CD8-positive, alpha-beta memory T cell (primary cell): ENCODE data around the gene MACROH2A1. TPM values are rescaled to one million over a fixed set of nuclear protein-coding genes. Genes with fewer than 3 reads are reported as not detected.
A peak's percentile ranks its signal among the peaks of the same experiment; 100 is the strongest.

Source experiments
- CTCF ChIA-PET: fragments of 350-600 bp; sonication (Branson Sonifier 250); formaldehyde crosslinking; loops from one replicate; lab custom pipeline; 2021; ENCODE audit warnings: antibody characterized with exemption; lab: Charles Lee
- POLR2A ChIA-PET: fragments of 350-600 bp; sonication (Branson Sonifier 250); formaldehyde crosslinking; loops from one replicate; lab custom pipeline; 2021; ENCODE audit warnings: antibody characterized with exemption; lab: Charles Lee
- DNase-seq, 5 donors: peaks; one replicate each; pipeline versions ENCODE4 v3.0.0 to v3.0.0-alpha.2; 2020 to 2022; ENCODE audit warnings: mixed read lengths in 1 of 5
- H3K27ac ChIP-seq: one replicate; pipeline ENCODE4 v1.7.0; 2013; ENCODE audit warnings: low read depth, mild to moderate bottlenecking, low read length, moderate library complexity
- H3K27me3 ChIP-seq: 2 replicates; pipeline ENCODE4 v1.7.0; 2013; ENCODE audit warnings: low read length, mild to moderate bottlenecking; ENCODE audit not compliant: insufficient read depth, poor library complexity, severe bottlenecking
- H3K36me3 ChIP-seq: 2 replicates; pipeline ENCODE4 v1.7.0; 2013; ENCODE audit warnings: mild to moderate bottlenecking, low read length, moderate library complexity; ENCODE audit not compliant: insufficient read depth
- H3K4me1 ChIP-seq: 2 replicates; pipeline ENCODE4 v1.7.0; 2013; ENCODE audit warnings: mild to moderate bottlenecking, low read length, moderate library complexity; ENCODE audit not compliant: insufficient read depth
- H3K4me3 ChIP-seq: 2 replicates; pipeline ENCODE4 v1.7.0; 2013; ENCODE audit warnings: mild to moderate bottlenecking, low read length
- H3K9me3 ChIP-seq: 2 replicates; pipeline ENCODE4 v1.7.0; 2013; ENCODE audit warnings: mild to moderate bottlenecking, low read length
- H3K27ac Mint-ChIP-seq, 8 donors: one replicate each; pipeline ENCODE4 v1.8.0; 2020 to 2021; ENCODE audit warnings: mixed read lengths in 8 of 8, mild to moderate bottlenecking in 6 of 8, inconsistent platforms in 3 of 8, moderate library complexity in 3 of 8
- H3K27me3 Mint-ChIP-seq, 2 donors: one replicate each; pipeline ENCODE4 v1.8.0; 2020 to 2021; ENCODE audit warnings: mixed read lengths in 2 of 2, mild to moderate bottlenecking in 1 of 2, moderate library complexity in 1 of 2
- H3K36me3 Mint-ChIP-seq, 3 donors: one replicate each; pipeline ENCODE4 v1.8.0; 2020 to 2021; ENCODE audit warnings: mixed read lengths in 3 of 3, inconsistent platforms in 1 of 3, mild to moderate bottlenecking in 1 of 3
- H3K4me1 Mint-ChIP-seq, 3 donors: one replicate each; pipeline ENCODE4 v1.8.0; 2020 to 2021; ENCODE audit warnings: mixed read lengths in 3 of 3, inconsistent platforms in 1 of 3, mild to moderate bottlenecking in 1 of 3
- H3K4me3 Mint-ChIP-seq, 7 donors: one replicate each; pipeline ENCODE4 v1.8.0; 2020 to 2021; ENCODE audit warnings: mixed read lengths in 7 of 7, mild to moderate bottlenecking in 6 of 7, moderate library complexity in 4 of 7, inconsistent platforms in 2 of 7
- H3K9me3 Mint-ChIP-seq, 5 donors: one replicate each; pipeline ENCODE4 v1.8.0; 2020 to 2022; ENCODE audit warnings: mixed read lengths in 5 of 5, mild to moderate bottlenecking in 3 of 5, moderate library complexity in 2 of 5, inconsistent platforms in 1 of 5
- polyA plus RNA-seq: library from polyadenylated mRNA; unstranded; fragments of 300-500 nt; fragmentation: Illumina TruSeq; gene quantifications from one replicate; pipeline ENCODE4 v1.2.3, GENCODE V29; 2021
- total RNA-seq, 2 experiments: library from RNA; stranded (reverse); gene quantifications; one replicate each; pipeline ENCODE4 v1.2.3, GENCODE V29; 2021

Gene MACROH2A1
- total and polyA plus RNA-seq, 3 experiments from 2014 or later: 112 to 202 (median 199) TPM

DNA sequence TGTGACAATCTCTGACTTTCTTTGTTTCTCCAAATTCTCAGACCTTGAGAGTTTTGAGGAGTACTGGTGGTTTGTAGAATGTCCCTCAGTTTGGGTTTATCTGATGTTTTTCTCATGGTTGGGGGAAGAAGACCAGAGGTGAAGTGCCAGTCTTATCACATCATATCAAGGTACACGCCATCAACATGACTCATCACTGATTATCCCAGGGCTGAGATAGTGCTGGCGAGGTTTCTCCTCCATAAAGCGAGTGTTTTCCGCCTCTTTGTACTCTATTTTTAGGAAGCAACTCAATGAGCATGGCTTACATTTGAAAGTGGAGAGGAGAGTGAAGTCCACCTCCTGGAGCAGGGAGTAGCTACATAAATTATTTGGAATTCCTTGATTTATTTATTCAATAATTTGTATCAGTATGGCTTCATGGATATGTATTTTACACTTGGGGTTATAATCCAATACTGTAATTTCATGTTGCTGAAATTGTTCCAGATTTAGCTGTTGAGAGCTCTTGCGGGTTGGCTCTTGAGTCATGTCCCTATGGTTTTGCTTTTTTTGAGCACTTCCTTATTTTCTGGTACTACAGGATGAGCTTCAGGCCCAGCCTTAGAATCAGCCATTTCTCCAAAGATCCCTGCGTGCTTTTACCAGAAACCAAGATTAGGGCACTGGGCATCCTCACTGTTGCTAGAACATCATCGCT is 24.3 kb upstream of the MACROH2A1 start:
- H3K27ac Mint-ChIP-seq: no peak overlapping the region
- H3K36me3 Mint-ChIP-seq: peaks cover 0 to 9% (median 0%) of the 10 kb centered on the region in 3 donors
- no peaks in the 10 kb centered on the region for H3K9me3 ChIP-seq
- no peaks in the 10 kb centered on the region for H3K4me1 ChIP-seq
- no peak for DNase-seq
- POLR2A ChIA-PET: no interaction called here
- CTCF ChIA-PET: no interaction called here
- no peak overlapping the region for H3K27ac ChIP-seq
- H3K27me3 ChIP-seq: no peaks in the 10 kb centered on the region
- peaks cover 9 to 15% (median 13%) of the 10 kb centered on the region in 5 donors for H3K9me3 Mint-ChIP-seq
- no peaks in the 10 kb centered on the region for H3K4me1 Mint-ChIP-seq
- H3K4me3 ChIP-seq: no peak overlapping the region
- peaks cover 27 to 68% of the 10 kb centered on the region in 2 donors for H3K27me3 Mint-ChIP-seq
- H3K36me3 ChIP-seq: no peaks in the 10 kb centered on the region
- H3K4me3 Mint-ChIP-seq: no peak overlapping the region

DNA sequence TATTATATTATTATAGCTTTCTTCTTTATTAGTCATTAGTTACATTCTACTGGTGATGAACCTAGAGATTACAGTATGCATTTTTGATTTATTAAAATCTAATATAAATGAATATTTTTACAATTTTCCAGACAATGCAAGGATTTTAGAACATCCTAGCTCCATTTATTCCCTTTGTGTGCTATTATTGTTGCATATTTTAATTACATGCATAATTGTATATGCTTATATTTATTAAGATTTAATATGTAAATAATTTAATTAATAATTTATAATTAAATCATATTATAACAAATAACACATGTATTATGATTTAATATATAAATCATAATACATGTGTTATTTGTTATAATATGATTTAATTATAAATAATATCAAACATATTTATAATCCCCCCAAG is 23.4 kb upstream of the MACROH2A1 start:
- Histone ChIP-seq H3K36me3 (no peaks in the 10 kb centered on the region), H3K9me3 (no peaks in the 10 kb centered on the region), H3K4me1 (no peaks in the 10 kb centered on the region), H3K27ac (no peak overlapping the region), H3K4me3 (no peak overlapping the region), H3K27me3 (no peaks in the 10 kb centered on the region)
- ChIA-PET CTCF (no interaction called here), POLR2A (no interaction called here)
- peaks cover 0 to 9% (median 0%) of the 10 kb centered on the region in 3 donors for H3K36me3 Mint-ChIP-seq
- no peak overlapping the region for H3K4me3 Mint-ChIP-seq
- peaks cover 8 to 15% (median 12%) of the 10 kb centered on the region in 5 donors for H3K9me3 Mint-ChIP-seq
- H3K27ac Mint-ChIP-seq: no peak overlapping the region
- DNase-seq: no peak
- no peaks in the 10 kb centered on the region for H3K4me1 Mint-ChIP-seq
- H3K27me3 Mint-ChIP-seq: peaks cover 28 to 73% of the 10 kb centered on the region in 2 donors

DNA sequence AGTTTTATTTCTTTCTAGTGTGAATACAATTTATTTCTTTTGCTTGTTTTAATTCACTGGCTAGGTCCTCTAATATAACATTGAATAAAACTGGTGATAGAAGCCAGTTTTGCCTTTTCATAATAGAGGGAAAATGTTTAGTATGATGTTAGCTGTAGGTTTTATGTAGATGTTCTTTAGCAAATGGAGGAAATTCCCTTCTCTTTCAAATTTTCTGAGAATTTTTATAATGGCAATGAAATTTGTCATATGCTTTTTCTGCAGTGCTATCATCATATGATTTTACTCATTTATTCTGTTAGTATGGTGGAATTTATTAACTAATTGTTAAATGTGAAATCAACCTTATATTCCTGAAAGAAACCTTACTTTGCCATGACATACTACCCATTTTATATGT is 18.1 kb upstream of the MACROH2A1 start:
- H3K36me3 Mint-ChIP-seq: peaks cover 0 to 9% (median 0%) of the 10 kb centered on the region in 3 donors
- Histone ChIP-seq H3K27ac (no peak overlapping the region), H3K4me1 (no peaks in the 10 kb centered on the region), H3K27me3 (no peaks in the 10 kb centered on the region), H3K9me3 (no peaks in the 10 kb centered on the region), H3K4me3 (no peak overlapping the region), H3K36me3 (no peaks in the 10 kb centered on the region)
- CTCF ChIA-PET: no interaction called here
- H3K9me3 Mint-ChIP-seq: peaks cover 8 to 18% (median 12%) of the 10 kb centered on the region in 5 donors
- no peaks in the 10 kb centered on the region for H3K4me1 Mint-ChIP-seq
- H3K27ac Mint-ChIP-seq: no peak overlapping the region
- DNase-seq: no peak
- H3K4me3 Mint-ChIP-seq: no peak overlapping the region
- peaks cover 32 to 81% of the 10 kb centered on the region in 2 donors for H3K27me3 Mint-ChIP-seq
- POLR2A ChIA-PET: no interaction called here

DNA sequence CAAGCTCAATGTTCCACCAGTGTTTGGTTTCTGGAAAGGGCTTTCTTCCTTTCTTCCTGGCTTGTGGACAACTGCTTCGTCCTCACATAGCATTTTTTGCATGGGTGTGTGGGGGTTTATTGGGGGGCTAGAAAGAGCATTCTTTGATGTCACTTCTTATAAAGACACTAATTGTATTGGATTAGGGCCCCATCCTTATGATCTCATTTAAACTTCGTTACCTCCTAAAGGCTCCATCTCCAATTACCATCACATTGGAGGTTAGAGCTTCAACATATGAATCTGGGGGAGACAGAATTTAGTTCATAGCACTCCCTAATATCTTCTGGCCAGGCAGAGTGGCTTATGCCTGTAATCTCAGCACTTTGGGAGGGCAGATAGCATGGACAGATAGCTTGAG is 6.1 kb upstream of the MACROH2A1 start:
- ChIA-PET CTCF (no interaction called here), POLR2A (no interaction called here)
- H3K27me3 Mint-ChIP-seq: peaks cover 10 to 17% of the 10 kb centered on the region in 2 donors
- Histone ChIP-seq H3K27ac (no peak overlapping the region), H3K9me3 (no peaks in the 10 kb centered on the region), H3K4me1 (peaks cover 2% of the 10 kb centered on the region), H3K27me3 (no peaks in the 10 kb centered on the region), H3K4me3 (no peak overlapping the region), H3K36me3 (no peaks in the 10 kb centered on the region)
- no peak for DNase-seq
- H3K27ac Mint-ChIP-seq: no peak overlapping the region
- H3K4me1 Mint-ChIP-seq: peaks cover 0 to 4% (median 3%) of the 10 kb centered on the region in 3 donors
- H3K36me3 Mint-ChIP-seq: peaks cover 0 to 3% (median 0%) of the 10 kb centered on the region in 3 donors
- H3K4me3 Mint-ChIP-seq: peak overlapping the region in 1 of 7 donors; percentile 49
- peaks cover 2 to 9% (median 4%) of the 10 kb centered on the region in 5 donors for H3K9me3 Mint-ChIP-seq

DNA sequence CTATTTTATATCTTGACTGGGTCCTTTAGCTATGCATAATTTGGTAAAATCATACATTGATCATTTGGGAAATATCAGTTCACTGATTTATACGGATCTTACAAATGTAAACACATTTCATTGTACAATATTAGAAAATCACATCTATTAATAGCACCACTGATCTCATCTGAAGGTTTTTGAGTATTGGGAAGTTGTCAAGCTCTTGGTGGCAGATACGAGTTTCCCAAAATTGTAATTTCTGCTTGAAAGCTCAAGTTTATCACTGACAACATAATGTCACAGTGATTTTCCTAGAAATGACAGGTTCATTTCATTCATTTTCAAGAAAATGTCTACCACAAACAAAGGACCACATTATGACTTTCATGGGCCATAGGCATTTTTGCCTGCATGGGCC is 3.0 kb upstream of the MACROH2A1 start:
- H3K27me3 ChIP-seq: no peaks in the 10 kb centered on the region
- no peak overlapping the region for H3K4me3 ChIP-seq
- POLR2A ChIA-PET: no interaction called here
- peaks cover 7 to 12% of the 10 kb centered on the region in 2 donors for H3K27me3 Mint-ChIP-seq
- peaks cover 18 to 23% (median 20%) of the 10 kb centered on the region in 3 donors for H3K4me1 Mint-ChIP-seq
- DNase-seq: no peak
- CTCF ChIA-PET: interaction anchor here (1.3 kb wide), 1 partner anchor 27 kb away, joined by 3 read pairs; no protein-coding TSS in a partner anchor
- peaks cover 0 to 11% (median 0%) of the 10 kb centered on the region in 3 donors for H3K36me3 Mint-ChIP-seq
- peaks cover 20% of the 10 kb centered on the region for H3K4me1 ChIP-seq
- no peaks in the 10 kb centered on the region for H3K36me3 ChIP-seq
- H3K27ac Mint-ChIP-seq: no peak overlapping the region
- no peaks in the 10 kb centered on the region for H3K9me3 ChIP-seq
- no peak overlapping the region for H3K27ac ChIP-seq
- H3K4me3 Mint-ChIP-seq: peak overlapping the region in 1 of 7 donors; percentile 55
- H3K9me3 Mint-ChIP-seq: peaks cover 0 to 6% (median 3%) of the 10 kb centered on the region in 5 donors

DNA sequence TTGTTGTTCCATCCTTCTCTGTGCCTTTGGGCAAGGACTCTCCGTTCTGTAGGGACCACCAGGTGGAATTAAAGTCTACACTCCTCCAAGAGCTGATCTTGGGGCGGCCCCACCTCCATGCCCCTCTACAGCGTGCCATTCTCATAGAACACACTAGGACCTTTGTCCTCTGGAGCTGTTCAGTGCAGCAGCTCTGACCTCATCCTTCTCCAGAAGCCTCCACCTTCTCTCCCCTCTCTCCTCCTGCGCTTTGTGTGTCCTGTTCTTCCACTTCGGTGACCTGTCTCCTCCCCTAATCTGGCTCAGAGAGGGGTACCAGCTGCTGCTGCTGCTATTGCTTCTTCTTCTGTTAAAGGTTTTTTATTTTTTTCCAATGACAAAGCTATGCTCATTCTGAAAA is 1.8 kb upstream of the MACROH2A1 start:
- no peaks in the 10 kb centered on the region for H3K9me3 ChIP-seq
- no peaks in the 10 kb centered on the region for H3K27me3 ChIP-seq
- no peak for DNase-seq
- Mint-ChIP-seq H3K9me3 (peaks cover 0 to 6% (median 3%) of the 10 kb centered on the region in 5 donors), H3K27ac (peak overlapping the region in 5 of 8 donors; percentile 8 to 89 (median 51)), H3K36me3 (peaks cover 0 to 11% (median 0%) of the 10 kb centered on the region in 3 donors), H3K27me3 (peaks cover 7 to 12% of the 10 kb centered on the region in 2 donors), H3K4me1 (peaks cover 28 to 34% (median 28%) of the 10 kb centered on the region in 3 donors), H3K4me3 (peak overlapping the region in 6 of 7 donors; percentile 34 to 95 (median 86))
- ChIA-PET POLR2A (no interaction called here), CTCF (no interaction called here)
- H3K4me1 ChIP-seq: peaks cover 29% of the 10 kb centered on the region
- no peaks in the 10 kb centered on the region for H3K36me3 ChIP-seq
- H3K27ac ChIP-seq: no peak overlapping the region
- no peak overlapping the region for H3K4me3 ChIP-seq

DNA sequence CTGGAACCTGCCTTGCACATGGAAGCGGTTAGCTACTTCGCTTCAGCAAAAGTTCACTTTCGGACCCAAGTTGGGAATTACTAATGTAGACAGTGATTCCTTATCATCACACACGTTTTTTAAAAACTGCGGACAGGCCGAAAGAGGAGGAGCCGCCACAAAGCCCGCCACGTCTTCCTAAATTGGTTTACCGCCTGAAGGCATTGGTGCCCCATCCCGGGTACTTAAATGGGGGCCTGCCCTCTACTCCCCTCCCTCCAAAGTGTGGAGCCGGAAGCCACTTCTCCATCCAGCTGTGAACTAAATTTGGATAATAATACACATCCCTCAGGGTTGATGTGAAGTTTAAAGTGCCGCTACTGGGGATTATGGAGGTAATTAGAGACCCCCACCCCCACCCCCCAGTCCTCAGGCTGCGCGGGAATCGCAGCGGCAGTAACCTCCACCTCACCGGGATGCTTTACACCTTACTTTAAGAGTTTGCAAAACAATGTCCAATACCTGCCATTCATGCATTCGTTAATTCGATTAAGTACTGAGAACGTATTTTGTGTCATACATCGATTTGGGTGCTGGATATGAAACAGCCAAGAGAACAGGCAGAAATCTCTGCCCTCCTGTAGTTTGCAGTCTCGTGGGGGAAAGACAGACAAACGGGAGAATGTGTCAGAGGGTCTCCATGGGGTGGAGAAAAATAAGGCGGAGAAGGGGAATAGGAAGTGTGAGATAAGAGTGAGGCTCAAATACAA is 937 bp upstream of the MACROH2A1 start:
- Histone ChIP-seq H3K9me3 (no peaks in the 10 kb centered on the region), H3K27ac (peak overlapping the region; percentile 81), H3K27me3 (no peaks in the 10 kb centered on the region), H3K4me1 (peaks cover 38% of the 10 kb centered on the region), H3K4me3 (peak overlapping the region; percentile 66), H3K36me3 (no peaks in the 10 kb centered on the region)
- Mint-ChIP-seq H3K36me3 (peaks cover 0 to 11% (median 0%) of the 10 kb centered on the region in 3 donors), H3K9me3 (peaks cover 0 to 3% (median 1%) of the 10 kb centered on the region in 5 donors), H3K4me1 (peaks cover 35 to 43% (median 37%) of the 10 kb centered on the region in 3 donors), H3K27me3 (peaks cover 5 to 9% of the 10 kb centered on the region in 2 donors), H3K4me3 (peak overlapping the region; percentile 85 to 95 (median 88)), H3K27ac (peak overlapping the region; percentile 80 to 94 (median 88))
- ChIA-PET POLR2A (interaction anchor here (1.0 kb wide), 1 partner anchor 20 kb away, joined by 4 read pairs; no protein-coding TSS in a partner anchor), CTCF (interaction anchor here (1.7 kb wide), 1 partner anchor 26 kb away, joined by 5 read pairs; no protein-coding TSS in a partner anchor)
- DNase-seq: no peak
